ENCODE results near the gene PIGL. TPM values are rescaled to one million over a fixed set of nuclear protein-coding genes. Genes with fewer than 3 reads are reported as not detected.
A peak's percentile ranks its signal among the peaks of the same experiment; 100 is the strongest.

Gene PIGL
- total RNA-seq, 1 donor = 14.7 TPM

DNA sequence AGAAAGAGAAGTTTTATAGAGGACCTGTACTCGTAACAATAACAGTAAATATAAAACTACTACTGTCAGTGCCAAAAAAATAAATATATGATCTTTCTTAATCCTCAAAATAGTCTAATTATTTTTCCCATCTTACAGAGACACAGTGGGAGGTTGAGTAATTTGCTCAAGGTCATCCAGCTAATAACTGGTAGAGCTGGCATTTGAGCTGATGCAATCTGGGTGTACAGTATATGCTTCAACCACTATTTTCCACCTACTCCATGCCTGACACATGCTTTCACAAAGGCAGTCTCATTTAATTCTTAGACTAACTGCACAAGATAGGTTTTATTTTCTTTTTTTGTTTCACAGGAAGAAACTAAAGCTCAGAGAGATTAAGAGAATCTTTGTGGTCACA, 33.6 kb downstream of the PIGL start:
- TF ChIP-seq, protein P1, sequence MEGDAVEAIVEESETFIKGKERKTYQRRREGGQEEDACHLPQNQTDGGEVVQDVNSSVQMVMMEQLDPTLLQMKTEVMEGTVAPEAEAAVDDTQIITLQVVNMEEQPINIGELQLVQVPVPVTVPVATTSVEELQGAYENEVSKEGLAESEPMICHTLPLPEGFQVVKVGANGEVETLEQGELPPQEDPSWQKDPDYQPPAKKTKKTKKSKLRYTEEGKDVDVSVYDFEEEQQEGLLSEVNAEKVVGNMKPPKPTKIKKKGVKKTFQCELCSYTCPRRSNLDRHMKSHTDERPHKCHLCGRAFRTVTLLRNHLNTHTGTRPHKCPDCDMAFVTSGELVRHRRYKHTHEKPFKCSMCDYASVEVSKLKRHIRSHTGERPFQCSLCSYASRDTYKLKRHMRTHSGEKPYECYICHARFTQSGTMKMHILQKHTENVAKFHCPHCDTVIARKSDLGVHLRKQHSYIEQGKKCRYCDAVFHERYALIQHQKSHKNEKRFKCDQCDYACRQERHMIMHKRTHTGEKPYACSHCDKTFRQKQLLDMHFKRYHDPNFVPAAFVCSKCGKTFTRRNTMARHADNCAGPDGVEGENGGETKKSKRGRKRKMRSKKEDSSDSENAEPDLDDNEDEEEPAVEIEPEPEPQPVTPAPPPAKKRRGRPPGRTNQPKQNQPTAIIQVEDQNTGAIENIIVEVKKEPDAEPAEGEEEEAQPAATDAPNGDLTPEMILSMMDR (IDR thresholded peaks at IDR 0.05; ENCODE audit: insufficient read depth, low read depth, low read length) = no peak
- peak; percentile 74 for DNase-seq (ENCODE audit: low read depth)
- no peak overlapping the region for H3K4me3 ChIP-seq (ENCODE audit: low read depth, low read length)

DNA sequence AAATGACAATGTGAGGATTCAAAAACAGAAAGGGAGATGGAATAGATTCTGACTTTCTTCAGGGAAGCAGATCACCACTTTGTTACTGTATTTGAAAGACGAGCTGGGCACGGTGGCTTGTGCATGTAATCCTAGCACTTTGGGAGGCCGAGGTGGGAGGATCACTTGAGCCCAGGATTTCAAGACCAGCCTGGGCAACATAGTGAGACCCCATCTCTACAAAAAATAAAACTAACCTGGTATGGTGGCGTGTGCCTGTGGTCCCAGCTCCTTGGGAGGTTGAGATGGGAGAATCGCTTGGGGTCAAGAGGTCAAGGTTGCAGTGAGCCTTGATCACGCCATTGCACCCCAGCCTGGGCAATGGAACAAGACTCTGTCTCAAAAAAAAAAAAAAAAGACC, 34.0 kb downstream of the PIGL start:
- TF ChIP-seq, protein P1 (IDR thresholded peaks at IDR 0.05; ENCODE audit: insufficient read depth, low read depth, low read length) = no peak
- DNase-seq (ENCODE audit: low read depth) = no peak
- H3K4me3 ChIP-seq (ENCODE audit: low read depth, low read length) = no peak overlapping the region

DNA sequence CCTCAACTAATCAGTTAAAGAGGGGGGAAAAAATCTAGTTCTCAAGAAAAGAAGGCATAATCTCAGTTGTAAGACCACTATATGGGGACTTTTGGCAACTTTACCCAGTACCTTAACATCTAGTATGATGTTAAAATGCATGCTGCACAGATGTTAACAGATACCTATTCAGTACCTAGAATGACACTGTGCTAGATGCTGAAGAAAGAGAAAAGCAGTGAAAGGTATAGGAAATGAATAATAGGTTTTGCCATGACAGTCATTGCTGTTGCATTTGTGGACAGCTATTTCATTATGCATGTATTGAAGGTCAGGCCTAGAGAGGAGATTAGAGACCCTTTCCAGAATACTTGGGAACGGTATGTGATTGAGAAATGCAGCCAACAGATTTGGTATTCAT, 34.5 kb downstream of the PIGL start:
- no peak overlapping the region for H3K4me3 ChIP-seq (ENCODE audit: low read depth, low read length)
- TF ChIP-seq, protein P1 (IDR thresholded peaks at IDR 0.05; ENCODE audit: insufficient read depth, low read depth, low read length) = no peak
- no peak for DNase-seq (ENCODE audit: low read depth)

DNA sequence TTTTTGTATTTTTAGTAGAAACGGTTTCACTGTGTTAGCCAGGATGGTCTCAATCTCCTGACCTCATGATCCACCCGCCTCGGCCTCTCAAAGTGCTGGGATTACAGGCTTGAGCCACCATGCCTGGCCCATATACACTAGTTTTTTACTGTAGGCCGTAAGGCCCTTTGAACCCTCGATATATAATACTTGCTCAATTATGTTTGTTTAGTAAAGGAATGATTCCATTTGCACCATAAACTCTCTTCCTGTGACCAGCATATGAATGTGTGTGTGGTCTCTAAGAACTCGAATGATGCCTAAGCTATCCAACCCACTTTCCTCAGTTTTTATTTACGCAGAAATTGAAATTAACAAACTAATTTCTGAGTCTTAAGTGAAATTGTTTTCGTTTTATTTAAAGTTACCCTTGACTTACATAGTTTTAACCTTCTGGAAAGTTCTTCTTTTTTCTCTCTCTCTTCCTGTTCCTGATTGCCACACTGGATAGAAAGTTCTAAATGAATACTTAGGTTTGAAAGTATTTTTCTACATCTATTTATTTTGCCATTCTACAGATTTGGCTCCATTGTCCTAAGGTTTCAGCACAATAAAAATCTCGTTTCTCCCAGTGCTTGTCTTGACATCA, 37.9 kb downstream of the PIGL start:
- no peak overlapping the region for H3K4me3 ChIP-seq (ENCODE audit: low read depth, low read length)
- no peak for DNase-seq (ENCODE audit: low read depth)
- TF ChIP-seq, protein P1 (IDR thresholded peaks at IDR 0.05; ENCODE audit: insufficient read depth, low read depth, low read length) = no peak

DNA sequence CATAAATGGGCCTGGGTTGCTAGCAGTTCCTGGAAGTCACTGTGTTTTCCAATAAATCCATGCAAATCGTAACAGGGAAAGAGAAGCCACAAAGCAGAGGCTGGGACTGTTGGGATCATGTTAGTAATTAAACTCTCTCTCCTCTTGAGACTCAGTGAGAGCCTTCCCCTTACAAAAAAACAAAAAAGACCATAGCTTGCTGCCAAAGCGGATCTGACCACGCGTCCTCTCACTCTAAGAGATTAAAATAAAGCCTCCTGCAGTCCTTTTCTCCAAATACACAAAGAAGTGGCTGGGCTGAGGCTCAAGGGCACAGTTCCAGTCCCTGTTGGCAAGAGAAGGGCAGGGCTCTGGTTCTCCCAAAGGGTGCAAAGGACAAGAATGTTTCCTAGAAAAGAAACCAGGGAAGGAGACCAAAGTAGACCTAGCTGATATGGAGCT, 38.5 kb downstream of the PIGL start:
- DNase-seq (ENCODE audit: low read depth) = peak; percentile 50
- peak overlapping the region; percentile 7 for H3K4me3 ChIP-seq (ENCODE audit: low read depth, low read length)
- TF ChIP-seq, protein P1 (IDR thresholded peaks at IDR 0.05; ENCODE audit: insufficient read depth, low read depth, low read length) = no peak

DNA sequence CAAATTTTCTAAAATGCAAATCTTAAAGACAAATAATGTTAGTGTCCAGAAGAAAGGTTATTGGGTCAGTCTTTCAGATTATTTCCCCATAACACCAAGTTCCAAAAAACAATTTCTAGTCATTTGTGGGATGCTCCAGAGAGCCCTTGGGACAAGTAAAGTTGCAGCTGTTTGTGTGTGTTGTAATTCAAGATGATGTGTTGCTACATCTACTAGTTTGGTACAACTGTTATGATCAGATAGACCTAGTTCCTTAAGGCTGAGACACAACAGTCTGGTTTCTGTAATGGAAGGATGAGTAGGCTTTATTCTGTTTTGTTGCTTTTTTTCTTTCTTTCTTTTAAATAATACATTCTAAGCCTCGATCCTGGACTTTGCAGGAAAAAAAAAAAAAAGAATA, 41.9 kb downstream of the PIGL start:
- DNase-seq (ENCODE audit: low read depth) = peak; percentile 84
- TF ChIP-seq, protein P1 (IDR thresholded peaks at IDR 0.05; ENCODE audit: insufficient read depth, low read depth, low read length) = no peak
- no peak overlapping the region for H3K4me3 ChIP-seq (ENCODE audit: low read depth, low read length)

DNA sequence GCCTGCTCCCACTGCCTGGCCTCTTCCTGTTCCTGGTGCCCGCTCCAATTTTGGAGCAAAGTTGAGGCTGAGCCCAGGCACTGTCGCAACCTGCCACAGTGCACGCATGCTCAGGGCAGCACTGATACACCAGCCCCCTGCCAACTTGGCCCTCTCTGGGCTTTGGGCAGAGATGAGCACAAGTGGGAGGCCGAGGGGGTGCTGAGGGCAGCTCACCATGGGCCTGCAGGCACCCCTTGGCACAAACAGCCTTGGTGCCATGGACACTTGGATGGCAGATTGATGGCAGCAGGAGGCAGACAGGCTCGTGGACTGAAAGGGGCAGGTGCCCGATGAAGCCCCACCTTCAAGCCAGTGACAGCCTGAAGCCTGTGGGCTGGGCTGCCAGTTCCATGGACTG, 42.9 kb downstream of the PIGL start:
- no peak for DNase-seq (ENCODE audit: low read depth)
- H3K4me3 ChIP-seq (ENCODE audit: low read depth, low read length) = no peak overlapping the region
- TF ChIP-seq, protein P1 (IDR thresholded peaks at IDR 0.05; ENCODE audit: insufficient read depth, low read depth, low read length) = no peak
